22Rv1 (cell line): ENCODE results near the gene SORL1.

Experiments
- H3K27ac ChIP-seq: fragments of 450-650 bp; 2 replicates; pipeline ENCODE4 v1.5.1; 2017
- CTCF ChIP-seq: fragments of 450-650 bp; IDR thresholded peaks from 2 replicates; pipeline ENCODE4 v1.5.1; 2017; ENCODE audit warnings: mild to moderate bottlenecking
- ZFX ChIP-seq: fragments of 450-650 bp; IDR thresholded peaks from 2 replicates; pipeline ENCODE4 v1.6.1; 2017; ENCODE audit warnings: antibody characterized with exemption, borderline replicate concordance

The SORL1 gene

GRCh38 chr11:121575250-121575962, 123.3 kb downstream of the SORL1 start:
- H3K27ac ChIP-seq: no peak overlapping the region

DNA sequence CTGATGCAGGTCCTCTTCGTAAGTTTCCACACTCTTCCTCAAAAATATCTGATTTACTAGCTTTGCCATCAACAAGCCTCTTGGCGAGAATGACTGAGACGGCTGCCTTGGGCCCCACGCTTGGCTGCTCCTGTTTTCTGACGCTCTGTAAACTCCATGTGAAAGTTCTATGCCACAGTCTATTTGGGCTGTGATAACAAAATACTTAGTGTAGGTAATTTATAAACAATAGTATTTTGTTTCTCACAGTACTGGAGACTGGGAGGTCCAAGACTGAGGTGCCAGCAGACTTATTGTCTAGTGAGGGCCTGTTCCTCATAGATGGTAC, 123.8 kb downstream of the SORL1 start:
- H3K27ac ChIP-seq: no peak overlapping the region
- TF ChIP-seq ZFX (no peak), CTCF (no peak)

More at GRCh38 chr11:121575250-121575962, 123.3 kb downstream of the SORL1 start:
- TF ChIP-seq ZFX (no peak), CTCF (no peak)

DNA sequence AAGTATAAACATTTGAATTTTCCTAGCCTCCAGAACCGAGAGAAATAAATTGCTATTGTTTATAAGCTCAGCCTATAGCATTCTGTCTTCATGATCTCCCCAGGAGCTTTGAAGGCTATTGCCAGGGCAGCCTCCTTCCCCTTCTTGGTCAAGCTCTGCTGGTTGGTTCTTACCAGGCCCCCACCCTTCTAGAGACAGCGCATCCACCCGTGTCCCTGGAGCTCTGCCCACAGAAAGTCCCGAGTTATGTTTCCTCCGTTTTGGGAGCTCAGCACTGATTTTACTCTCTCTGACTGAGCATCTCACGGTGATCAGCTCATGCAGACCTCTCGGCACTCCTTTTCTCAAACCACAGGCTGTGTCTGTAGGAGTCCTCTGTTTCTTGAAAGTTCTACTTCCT, 124.4 kb downstream of the SORL1 start:
- no peak for TF ChIP-seq CTCF
- no peak for TF ChIP-seq ZFX

DNA sequence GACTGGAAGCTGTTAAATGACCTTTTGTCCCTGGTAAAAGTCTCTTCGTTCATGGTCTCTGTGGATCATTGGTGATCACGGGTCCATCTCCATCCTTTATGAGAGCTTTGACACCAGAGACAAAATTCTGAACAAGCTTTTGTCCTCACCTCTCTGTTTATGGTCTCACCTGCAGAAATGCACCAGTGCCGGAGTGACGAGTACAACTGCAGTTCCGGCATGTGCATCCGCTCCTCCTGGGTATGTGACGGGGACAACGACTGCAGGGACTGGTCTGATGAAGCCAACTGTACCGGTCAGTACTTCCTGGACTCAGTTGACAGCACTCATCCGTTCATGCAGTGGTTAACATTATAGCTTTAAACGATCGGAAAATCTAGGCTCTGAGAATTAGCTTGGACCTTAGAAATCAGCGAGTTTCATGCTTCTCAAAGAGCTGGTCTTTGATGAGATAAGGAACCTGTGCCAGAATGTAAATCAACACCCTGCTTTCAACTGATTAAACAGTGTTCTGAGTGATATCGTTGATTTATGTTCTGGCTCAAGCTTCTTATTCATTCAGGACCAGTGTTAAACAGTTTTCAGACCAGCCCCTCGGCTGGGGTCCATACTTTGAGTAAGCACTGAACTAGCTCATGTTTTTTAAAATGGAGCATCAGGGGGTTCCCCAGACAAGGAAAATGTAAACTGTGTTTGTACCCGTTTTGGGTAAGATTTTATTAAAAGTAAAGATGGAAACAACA, 125.2 kb downstream of the SORL1 start:
- no peak overlapping the region for H3K27ac ChIP-seq
- TF ChIP-seq ZFX (no peak), CTCF (no peak)

More for the DNA sequence above, 124.4 kb downstream of the SORL1 start:
- H3K27ac ChIP-seq: no peak overlapping the region

- H3K27ac ChIP-seq: no peak overlapping the region
- no peak for TF ChIP-seq ZFX
- no peak for TF ChIP-seq CTCF
Observed at GRCh38 chr11:121578251-121578976, 126.3 kb downstream of the SORL1 start.

GRCh38 chr11:121580154-121580553, 128.0 kb downstream of the SORL1 start:
- TF ChIP-seq ZFX (no peak), CTCF (no peak)
- no peak overlapping the region for H3K27ac ChIP-seq
